HFF-Myc (cell line): Measurements from ENCODE around the gene HM13.
A peak's percentile ranks its signal among the peaks of the same experiment; 100 is the strongest.
"Not testable (repeated sequence)": the region's sequence is repeated elsewhere in the genome, so short reads cannot be mapped to it uniquely, and the experiment has no call there.

ENCODE experiments used
- DNase-seq: peaks from one replicate; pipeline ENCODE4 v3.0.0-alpha.2; 2011; ENCODE audit warnings: low read depth; ENCODE audit errors: extremely low read depth
- H3K4me3 ChIP-seq: replicated peaks from 2 replicates; pipeline ENCODE4 v1.5.1; 2011; ENCODE audit warnings: low read depth, mild to moderate bottlenecking, control low read depth, low read length
- CTCF ChIP-seq: IDR thresholded peaks from 2 replicates; pipeline ENCODE4 v1.5.1; 2012; ENCODE audit warnings: mild to moderate bottlenecking, low read depth, low read length, control low read depth; ENCODE audit errors: missing control alignments

Gene HM13

DNA sequence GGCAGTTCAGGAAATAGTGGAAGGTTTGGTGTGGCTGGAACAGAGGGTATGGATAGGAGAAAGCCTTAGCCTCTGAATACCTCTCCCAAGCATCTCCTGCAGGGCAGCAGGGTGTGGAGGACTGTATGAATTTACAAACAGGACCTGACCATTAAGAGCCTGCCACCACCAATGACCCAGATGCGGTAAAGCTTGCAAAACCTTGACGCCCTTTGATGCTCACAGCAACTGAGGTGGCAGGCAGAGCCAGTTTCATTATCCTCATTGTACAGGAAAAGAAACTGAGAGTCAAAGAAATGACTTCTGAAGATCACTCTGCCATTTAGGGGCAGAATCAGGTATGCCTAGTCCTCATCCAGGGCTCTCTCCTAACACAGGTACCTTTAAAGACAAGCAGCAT lies 2.4 kb downstream of the HM13 start:
- no peak for TF ChIP-seq CTCF
- no peak for DNase-seq
- H3K4me3 ChIP-seq, result peak overlapping the region; percentile 99

DNA sequence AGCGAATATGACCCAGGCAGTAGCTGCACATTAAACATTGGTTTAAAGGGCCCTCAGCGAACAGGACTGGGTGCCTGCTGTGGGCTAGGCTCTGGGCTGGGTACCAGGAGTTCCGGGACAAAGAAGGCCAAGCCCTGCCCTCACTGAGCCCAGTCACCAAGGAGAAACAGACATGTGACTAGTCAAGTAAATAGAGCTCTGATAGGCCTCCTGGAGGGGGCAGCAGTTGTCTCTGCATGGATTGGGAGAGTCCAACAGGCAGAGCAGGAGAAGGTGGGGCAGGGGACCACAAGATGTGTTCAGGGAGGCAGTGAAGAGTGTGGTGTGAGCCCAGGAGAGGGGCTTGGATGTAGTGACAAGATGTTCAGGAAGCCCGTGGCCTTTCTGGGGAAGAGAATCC lies 3.1 kb downstream of the HM13 start:
- peak; percentile 37 for TF ChIP-seq CTCF
- DNase-seq, result peak; percentile 32
- H3K4me3 ChIP-seq, result peak overlapping the region; percentile 99

DNA sequence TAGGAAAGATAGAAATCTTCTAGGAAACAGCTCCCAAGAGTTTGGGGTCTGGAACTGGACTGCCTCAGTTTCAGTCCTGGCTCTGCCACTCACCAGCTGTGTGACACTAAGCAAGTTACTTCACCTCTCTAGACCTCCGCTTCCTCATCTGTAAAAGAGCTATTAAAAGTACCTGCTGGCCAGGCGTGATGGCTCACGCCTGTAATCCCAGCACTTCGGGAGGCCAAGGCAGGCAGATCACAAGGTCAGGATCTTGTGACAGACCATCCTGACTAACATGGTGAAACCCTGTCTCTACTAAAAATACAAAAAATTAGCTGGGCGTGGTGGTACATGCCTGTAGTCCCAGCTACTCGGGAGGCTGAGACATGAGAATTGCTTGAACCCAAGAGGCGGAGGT lies 7.0 kb downstream of the HM13 start:
- not testable (repeated sequence) for H3K4me3 ChIP-seq, DNase-seq

- no peak for DNase-seq
- no peak overlapping the region for H3K4me3 ChIP-seq
- TF ChIP-seq CTCF, result no peak
Observed at GRCh38 chr20:31522731-31523130, 8.5 kb downstream of the HM13 start.

DNA sequence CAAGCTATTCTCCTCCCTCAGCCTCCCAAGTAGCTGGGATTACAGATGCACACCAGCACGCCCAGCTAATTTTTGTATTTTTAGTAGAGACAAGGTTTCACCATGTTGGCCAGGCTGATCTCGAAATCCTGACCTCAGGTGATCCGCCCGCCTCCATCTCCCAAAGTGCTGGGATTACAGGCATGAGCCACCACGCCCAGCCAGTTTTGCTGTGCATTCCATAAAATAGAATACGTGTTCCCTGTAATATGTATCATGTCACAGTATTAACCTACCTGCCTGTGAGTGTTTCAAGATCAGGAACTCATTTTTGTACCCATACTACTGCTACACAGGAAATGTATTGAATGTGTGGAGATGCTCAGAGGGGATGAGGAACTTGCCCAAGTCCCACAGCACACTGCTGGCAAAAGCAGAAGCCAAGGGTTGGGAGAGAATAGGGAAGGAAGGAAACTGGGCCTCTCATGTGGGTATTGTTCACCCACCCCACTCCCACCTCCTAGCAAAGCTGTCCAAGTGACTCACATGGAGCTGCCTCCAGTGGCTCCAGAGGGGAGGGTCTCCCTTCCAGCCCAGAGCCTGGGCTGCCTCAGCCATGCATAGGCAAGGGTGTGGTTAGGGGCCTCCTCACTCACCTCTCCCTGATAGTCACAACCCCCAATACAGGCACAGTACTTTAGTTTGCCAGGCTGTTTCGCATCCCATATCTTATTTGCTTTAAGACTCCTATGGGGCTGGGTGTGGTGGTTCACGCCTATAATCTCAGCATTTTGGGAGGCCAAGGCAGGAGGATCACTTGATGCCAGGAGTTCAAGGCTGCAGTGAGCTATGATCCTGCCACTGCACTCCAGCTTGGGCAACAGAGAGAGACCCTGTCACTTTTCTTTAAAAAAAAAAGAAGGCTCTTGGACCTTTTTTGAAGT lies 9.4 kb downstream of the HM13 start:
- TF ChIP-seq CTCF, result no peak
- no peak for DNase-seq
- H3K4me3 ChIP-seq, result no peak overlapping the region

- TF ChIP-seq CTCF, result no peak
- DNase-seq, result no peak
- H3K4me3 ChIP-seq, result no peak overlapping the region
Observed at GRCh38 chr20:31527266-31527665, 13.0 kb downstream of the HM13 start.

DNA sequence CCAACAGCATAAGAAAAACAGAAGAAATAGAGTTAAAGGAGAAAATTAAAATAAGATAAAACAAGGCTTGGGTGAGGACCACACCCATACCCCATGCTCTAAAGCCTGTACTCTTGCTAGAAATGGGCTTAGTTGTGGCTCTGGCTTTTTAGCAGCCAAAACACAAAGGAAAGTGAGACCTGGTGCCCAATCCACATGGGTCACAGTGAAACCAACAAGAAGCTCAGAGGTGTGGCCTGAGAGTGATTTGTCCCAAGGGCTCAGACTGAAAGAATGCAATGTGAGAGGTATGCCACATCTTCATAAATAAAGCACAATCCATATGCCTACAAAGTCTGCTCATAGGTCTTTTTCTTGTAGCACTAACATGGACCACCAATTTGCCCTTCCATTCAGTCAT lies 21.1 kb downstream of the HM13 start:
- no peak for TF ChIP-seq CTCF
- no peak for DNase-seq
- H3K4me3 ChIP-seq, result no peak overlapping the region
